Measurements from ENCODE around the gene MOV10. TPM values are rescaled to one million over a fixed set of nuclear protein-coding genes. Genes with fewer than 3 reads are reported as not detected.

Gene MOV10
- total and polyA plus RNA-seq, 9 of the 15 experiments (the other 6 are each of a cell fraction or from before 2014, with no cell fraction given) = 16.7 to 105 (median 49.5) TPM

DNA sequence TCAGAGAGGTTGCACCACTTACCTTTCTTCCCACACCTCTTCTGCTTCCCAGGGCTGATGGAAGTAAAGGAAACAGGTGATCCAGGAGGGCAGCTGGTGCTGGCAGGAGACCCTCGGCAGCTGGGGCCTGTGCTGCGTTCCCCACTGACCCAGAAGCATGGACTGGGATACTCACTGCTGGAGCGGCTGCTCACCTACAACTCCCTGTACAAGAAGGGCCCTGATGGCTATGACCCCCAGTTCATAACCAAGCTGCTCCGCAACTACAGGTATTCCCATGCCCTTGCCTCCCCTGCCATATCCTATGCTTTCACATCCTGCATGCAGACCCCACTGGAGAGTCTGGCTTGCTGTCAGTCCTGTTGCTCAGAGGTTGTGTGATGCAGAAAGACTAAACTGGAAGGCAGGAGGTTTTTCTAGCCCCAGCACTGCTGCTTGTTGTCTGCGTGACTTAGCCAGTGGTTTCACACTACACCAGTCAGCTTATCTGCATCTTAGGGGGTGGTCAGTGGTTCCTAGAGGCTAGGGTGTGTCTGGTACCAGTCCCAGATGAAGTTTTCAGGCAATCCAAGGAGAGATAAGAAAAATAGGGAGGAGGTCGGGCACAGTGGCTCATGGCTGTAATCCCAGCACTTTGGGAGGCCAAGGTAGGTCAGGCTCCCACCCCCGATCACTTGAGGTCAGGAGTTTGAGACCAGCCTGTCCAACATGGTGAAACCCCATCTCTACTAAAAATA is 22.3 kb downstream of the MOV10 start (continued):
- TF ChIP-seq RBBP5 (IDR thresholded peaks at IDR 0.05; ENCODE audit: borderline replicate concordance, insufficient read depth, low read length, poor library complexity, severe bottlenecking) (no peak), JUND (IDR thresholded peaks at IDR 0.05; ENCODE audit: borderline replicate concordance, low read depth, low read length) (peak; percentile 27; the same call in 1 of the 2 replicates), JUND (tag; IDR thresholded peaks at IDR 0.05; ENCODE audit: borderline replicate concordance, low read depth, low read length) (peak; percentile 34; the same call in 1 of the 3 replicates), FOXM1 (IDR thresholded peaks at IDR 0.05; ENCODE audit: low read depth) (no peak), FOXM1 (CRISPR knock-in tag; IDR thresholded peaks at IDR 0.05; ENCODE audit: low read depth) (no peak), HNRNPK (IDR thresholded peaks at IDR 0.05; ENCODE audit: low read depth, low read length, poor library complexity, severe bottlenecking) (no peak), E2F3 (CRISPR knock-in tag; IDR thresholded peaks at IDR 0.05) (no peak), HCFC1 (IDR thresholded peaks at IDR 0.05; ENCODE audit: low read depth, low read length) (no peak), ZNF282 (CRISPR knock-in tag; IDR thresholded peaks at IDR 0.05) (no peak), SOX6 (IDR thresholded peaks at IDR 0.05) (peak; percentile 34; the same call in 1 of the 2 replicates), HNRNPH1 (optimal IDR thresholded peaks at IDR 0.05; ENCODE audit: low read depth, low read length) (no peak), PML (IDR thresholded peaks at IDR 0.05; ENCODE audit: low read length) (no peak), CHD1 (IDR thresholded peaks at IDR 0.05; ENCODE audit: low read length) (no peak), FOXK2 (conservative IDR thresholded peaks at IDR 0.05 in 1 of 2, IDR thresholded peaks at IDR 0.05 in 1 of 2; ENCODE audit: low read depth in 2 of 2) (peak in 1 of 2 experiments; percentile 28; a peak in 1 of 4 replicates), ZBTB17 (CRISPR knock-in tag; IDR thresholded peaks at IDR 0.05) (no peak), ZNF253 (CRISPR knock-in tag; conservative IDR thresholded peaks at IDR 0.05) (no peak), SMARCC2 (IDR thresholded peaks at IDR 0.05; ENCODE audit: low read depth) (no peak), ADNP (tag; IDR thresholded peaks at IDR 0.05) (no peak)
- TF ChIP-seq, protein P1, sequence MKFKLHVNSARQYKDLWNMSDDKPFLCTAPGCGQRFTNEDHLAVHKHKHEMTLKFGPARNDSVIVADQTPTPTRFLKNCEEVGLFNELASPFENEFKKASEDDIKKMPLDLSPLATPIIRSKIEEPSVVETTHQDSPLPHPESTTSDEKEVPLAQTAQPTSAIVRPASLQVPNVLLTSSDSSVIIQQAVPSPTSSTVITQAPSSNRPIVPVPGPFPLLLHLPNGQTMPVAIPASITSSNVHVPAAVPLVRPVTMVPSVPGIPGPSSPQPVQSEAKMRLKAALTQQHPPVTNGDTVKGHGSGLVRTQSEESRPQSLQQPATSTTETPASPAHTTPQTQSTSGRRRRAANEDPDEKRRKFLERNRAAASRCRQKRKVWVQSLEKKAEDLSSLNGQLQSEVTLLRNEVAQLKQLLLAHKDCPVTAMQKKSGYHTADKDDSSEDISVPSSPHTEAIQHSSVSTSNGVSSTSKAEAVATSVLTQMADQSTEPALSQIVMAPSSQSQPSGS (CRISPR knock-in tag; IDR thresholded peaks at IDR 0.05) = no peak
- TF ChIP-seq, protein P2, sequence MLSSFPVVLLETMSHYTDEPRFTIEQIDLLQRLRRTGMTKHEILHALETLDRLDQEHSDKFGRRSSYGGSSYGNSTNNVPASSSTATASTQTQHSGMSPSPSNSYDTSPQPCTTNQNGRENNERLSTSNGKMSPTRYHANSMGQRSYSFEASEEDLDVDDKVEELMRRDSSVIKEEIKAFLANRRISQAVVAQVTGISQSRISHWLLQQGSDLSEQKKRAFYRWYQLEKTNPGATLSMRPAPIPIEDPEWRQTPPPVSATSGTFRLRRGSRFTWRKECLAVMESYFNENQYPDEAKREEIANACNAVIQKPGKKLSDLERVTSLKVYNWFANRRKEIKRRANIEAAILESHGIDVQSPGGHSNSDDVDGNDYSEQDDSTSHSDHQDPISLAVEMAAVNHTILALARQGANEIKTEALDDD (IDR thresholded peaks at IDR 0.05) = peak; percentile 81
- TF ChIP-seq, protein P3, sequence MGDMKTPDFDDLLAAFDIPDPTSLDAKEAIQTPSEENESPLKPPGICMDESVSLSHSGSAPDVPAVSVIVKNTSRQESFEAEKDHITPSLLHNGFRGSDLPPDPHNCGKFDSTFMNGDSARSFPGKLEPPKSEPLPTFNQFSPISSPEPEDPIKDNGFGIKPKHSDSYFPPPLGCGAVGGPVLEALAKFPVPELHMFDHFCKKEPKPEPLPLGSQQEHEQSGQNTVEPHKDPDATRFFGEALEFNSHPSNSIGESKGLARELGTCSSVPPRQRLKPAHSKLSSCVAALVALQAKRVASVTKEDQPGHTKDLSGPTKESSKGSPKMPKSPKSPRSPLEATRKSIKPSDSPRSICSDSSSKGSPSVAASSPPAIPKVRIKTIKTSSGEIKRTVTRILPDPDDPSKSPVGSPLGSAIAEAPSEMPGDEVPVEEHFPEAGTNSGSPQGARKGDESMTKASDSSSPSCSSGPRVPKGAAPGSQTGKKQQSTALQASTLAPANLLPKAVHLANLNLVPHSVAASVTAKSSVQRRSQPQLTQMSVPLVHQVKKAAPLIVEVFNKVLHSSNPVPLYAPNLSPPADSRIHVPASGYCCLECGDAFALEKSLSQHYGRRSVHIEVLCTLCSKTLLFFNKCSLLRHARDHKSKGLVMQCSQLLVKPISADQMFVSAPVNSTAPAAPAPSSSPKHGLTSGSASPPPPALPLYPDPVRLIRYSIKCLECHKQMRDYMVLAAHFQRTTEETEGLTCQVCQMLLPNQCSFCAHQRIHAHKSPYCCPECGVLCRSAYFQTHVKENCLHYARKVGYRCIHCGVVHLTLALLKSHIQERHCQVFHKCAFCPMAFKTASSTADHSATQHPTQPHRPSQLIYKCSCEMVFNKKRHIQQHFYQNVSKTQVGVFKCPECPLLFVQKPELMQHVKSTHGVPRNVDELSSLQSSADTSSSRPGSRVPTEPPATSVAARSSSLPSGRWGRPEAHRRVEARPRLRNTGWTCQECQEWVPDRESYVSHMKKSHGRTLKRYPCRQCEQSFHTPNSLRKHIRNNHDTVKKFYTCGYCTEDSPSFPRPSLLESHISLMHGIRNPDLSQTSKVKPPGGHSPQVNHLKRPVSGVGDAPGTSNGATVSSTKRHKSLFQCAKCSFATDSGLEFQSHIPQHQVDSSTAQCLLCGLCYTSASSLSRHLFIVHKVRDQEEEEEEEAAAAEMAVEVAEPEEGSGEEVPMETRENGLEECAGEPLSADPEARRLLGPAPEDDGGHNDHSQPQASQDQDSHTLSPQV (IDR thresholded peaks at IDR 0.05) = peak; percentile 37; the same call in 1 of the 2 replicates
